ENCODE results near the gene STARD5. TPM values are rescaled to one million over a fixed set of nuclear protein-coding genes. Genes with fewer than 3 reads are reported as not detected.

The STARD5 gene, protein sequence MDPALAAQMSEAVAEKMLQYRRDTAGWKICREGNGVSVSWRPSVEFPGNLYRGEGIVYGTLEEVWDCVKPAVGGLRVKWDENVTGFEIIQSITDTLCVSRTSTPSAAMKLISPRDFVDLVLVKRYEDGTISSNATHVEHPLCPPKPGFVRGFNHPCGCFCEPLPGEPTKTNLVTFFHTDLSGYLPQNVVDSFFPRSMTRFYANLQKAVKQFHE
- 5.1 and 5.9 TPM in 2 replicates for polyA plus RNA-seq (2011; rRNA removed)
- 2.7 and 4.8 TPM in 2 replicates for polyA minus RNA-seq (2011; rRNA and poly(A)+ RNA removed)

GRCh38 chr15:81323944-81324881 lies at the start of gene STARD5:
Gene STARD5, minus strand, starts transcription at chr15:81324141. Its CDS starts 42 bp downstream, at chr15:81324099.
- POLR2A ChIA-PET: interaction anchor here (0.9 kb wide), 1 partner anchor 11 kb away, joined by 4 read pairs; no protein-coding TSS in a partner anchor
- CTCF ChIA-PET: interaction anchor here (0.8 to 1.0 kb wide), 3 partner anchors 27 to 168 kb away, joined by 3 read pairs; no protein-coding TSS in a partner anchor
- peak; percentile 83 for DNase-seq (ENCODE audit: low read depth)
- no peaks in the 10 kb centered on the region for H3K27me3 ChIP-seq (ENCODE audit: control insufficient read depth, insufficient read depth, low read length)
- peaks cover 4% of the 10 kb centered on the region; the same call in 1 of the 2 replicates for H3K36me3 ChIP-seq (ENCODE audit: control insufficient read depth, insufficient read depth, low read length)
- TF ChIP-seq CTCF (IDR thresholded peaks at IDR 0.05; ENCODE audit: insufficient read depth, low read depth, low read length): no peak
- H3K4me3 ChIP-seq (ENCODE audit: low read depth, low read length): peak within 1 kb of the TSS; percentile 83

GRCh38 chr15:81373176-81373575 lies 49.2 kb upstream of the STARD5 start:
- CTCF ChIA-PET: interaction anchor here (0.6 kb wide), 1 partner anchor 16 kb away, joined by 3 read pairs; no protein-coding TSS in a partner anchor
- TF ChIP-seq CTCF (IDR thresholded peaks at IDR 0.05; ENCODE audit: insufficient read depth, low read depth, low read length): no peak
- H3K27me3 ChIP-seq (ENCODE audit: control insufficient read depth, insufficient read depth, low read length): 0 out of 2 replicates have a peak, but pooled peaks cover 3% of the 10 kb centered on the region
- DNase-seq (ENCODE audit: low read depth): no peak
- H3K36me3 ChIP-seq (ENCODE audit: control insufficient read depth, insufficient read depth, low read length): no peaks in the 10 kb centered on the region
- no peak overlapping the region for H3K4me3 ChIP-seq (ENCODE audit: low read depth, low read length)
- POLR2A ChIA-PET: no interaction called here

GRCh38 chr15:81372575-81372974 lies 48.6 kb upstream of the STARD5 start:
- ChIA-PET CTCF (interaction anchor here (1.0 kb wide), 1 partner anchor 10 kb away, joined by 3 read pairs; no protein-coding TSS in a partner anchor), POLR2A (no interaction called here)
- TF ChIP-seq CTCF (IDR thresholded peaks at IDR 0.05; ENCODE audit: insufficient read depth, low read depth, low read length): no peak
- no peak for DNase-seq (ENCODE audit: low read depth)
- no peak overlapping the region for H3K4me3 ChIP-seq (ENCODE audit: low read depth, low read length)
- H3K36me3 ChIP-seq (ENCODE audit: control insufficient read depth, insufficient read depth, low read length): no peaks in the 10 kb centered on the region
- H3K27me3 ChIP-seq (ENCODE audit: control insufficient read depth, insufficient read depth, low read length): 0 out of 2 replicates have a peak, but pooled peaks cover 3% of the 10 kb centered on the region

DNA sequence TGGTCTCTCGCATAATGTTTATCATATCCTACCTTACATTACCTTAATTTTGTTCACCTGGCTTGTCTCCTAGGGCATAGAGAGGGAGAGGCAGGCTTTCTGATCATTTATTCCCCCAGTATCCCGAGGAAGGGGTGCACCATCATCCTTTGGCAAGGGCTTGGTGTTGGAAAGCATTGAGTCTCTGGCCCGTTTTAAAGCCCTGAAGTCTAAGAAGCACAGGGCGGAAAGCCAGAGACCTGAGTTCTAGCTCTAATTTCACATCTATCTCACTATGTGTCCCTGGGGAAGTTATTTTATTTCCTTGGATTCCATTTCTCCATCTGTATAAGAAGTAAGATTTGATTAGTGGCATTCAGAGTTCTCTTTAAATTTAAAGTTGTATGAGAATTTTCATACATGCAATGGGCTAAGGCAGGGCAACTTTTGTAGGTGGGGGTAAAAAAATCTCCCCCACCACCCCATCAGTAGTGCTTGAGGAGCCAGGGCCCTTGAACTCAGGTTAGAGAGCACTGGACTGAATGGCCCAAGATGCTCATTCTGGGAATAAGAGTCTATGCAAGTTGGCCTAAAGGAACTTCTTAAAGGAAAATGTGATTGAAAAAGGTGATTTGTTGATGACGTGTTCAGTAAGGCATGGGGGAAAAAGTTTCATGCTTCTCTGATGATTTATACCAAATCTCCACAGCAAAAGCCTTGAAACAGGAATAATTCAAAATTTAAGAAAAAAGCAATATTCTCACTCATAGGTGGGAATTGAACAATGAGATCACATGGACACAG lies 40.0 kb upstream of the STARD5 start:
- no peaks in the 10 kb centered on the region for H3K36me3 ChIP-seq (ENCODE audit: control insufficient read depth, insufficient read depth, low read length)
- ChIA-PET CTCF (no interaction called here), POLR2A (no interaction called here)
- DNase-seq (ENCODE audit: low read depth): no peak
- no peak for TF ChIP-seq CTCF (IDR thresholded peaks at IDR 0.05; ENCODE audit: insufficient read depth, low read depth, low read length)
- no peak overlapping the region for H3K4me3 ChIP-seq (ENCODE audit: low read depth, low read length)
- H3K27me3 ChIP-seq (ENCODE audit: control insufficient read depth, insufficient read depth, low read length): no peaks in the 10 kb centered on the region

Measured in BJ (cell line).